Fibroblast of the aortic adventitia (primary cell): ENCODE data around the gene AKAP13. TPM values are rescaled to one million over a fixed set of nuclear protein-coding genes. Genes with fewer than 3 reads are reported as not detected.

Experiments used
- DNase-seq: peaks from one replicate; pipeline ENCODE4 v3.0.0-alpha.2; 2010; ENCODE audit warnings: low read depth
- H3K4me3 ChIP-seq: 2 replicates; pipeline ENCODE4 v1.5.1; 2011; ENCODE audit warnings: low read depth, mild to moderate bottlenecking, control low read depth, low read length, moderate library complexity
- total RNA-seq: library from RNA; depleted of rRNA; stranded (reverse); fragments of >200 nt; gene quantifications from 2 replicates; pipeline ENCODE4 v1.2.3, GENCODE V29; 2012; ENCODE audit warnings: low replicate concordance
- TF ChIP-seq, protein P1 (sequence below): IDR thresholded peaks from 2 replicates; pipeline ENCODE4 v1.5.1; 2011; ENCODE audit warnings: mild to moderate bottlenecking, low read length, control low read depth, inconsistent platforms; ENCODE audit not compliant: insufficient read depth

The AKAP13 gene
- total RNA-seq, 1 donor, result 89.9 TPM

DNA sequence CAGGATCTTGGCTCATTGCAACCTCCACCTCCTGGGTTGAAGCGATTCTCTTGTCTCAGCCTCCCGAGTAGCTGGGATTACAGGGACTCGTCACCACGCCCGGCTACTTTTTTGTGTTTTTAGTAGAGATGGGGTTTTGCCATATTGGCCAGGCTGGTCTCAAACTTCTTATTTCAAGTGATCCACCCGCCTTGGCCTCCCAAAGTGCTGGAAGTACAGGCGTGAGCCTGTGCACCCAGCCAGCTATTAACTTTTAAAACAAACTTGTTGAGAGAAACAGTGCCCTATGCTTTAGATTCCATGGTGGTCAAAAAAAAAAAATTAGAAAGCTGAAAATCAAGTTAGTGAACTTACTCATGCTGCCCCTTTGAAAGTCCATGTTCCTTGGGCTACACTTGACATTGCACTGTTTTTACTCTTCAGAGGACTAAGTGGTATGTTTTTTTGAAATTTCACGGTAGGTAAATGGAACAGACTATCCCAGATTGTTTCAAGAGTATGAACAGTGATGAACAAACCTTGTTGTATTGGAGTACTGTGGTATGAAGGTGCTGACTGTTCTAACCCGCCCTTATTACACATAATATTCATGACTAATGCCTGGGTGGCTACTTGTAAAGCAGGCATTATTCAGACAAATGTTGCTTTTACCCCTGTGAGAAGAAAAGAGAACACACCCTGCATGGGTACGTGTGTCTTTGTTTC is 207.5 kb downstream of the AKAP13 start:
- peak; percentile 73 for DNase-seq
- no peak overlapping the region for H3K4me3 ChIP-seq
- TF ChIP-seq, protein P1, sequence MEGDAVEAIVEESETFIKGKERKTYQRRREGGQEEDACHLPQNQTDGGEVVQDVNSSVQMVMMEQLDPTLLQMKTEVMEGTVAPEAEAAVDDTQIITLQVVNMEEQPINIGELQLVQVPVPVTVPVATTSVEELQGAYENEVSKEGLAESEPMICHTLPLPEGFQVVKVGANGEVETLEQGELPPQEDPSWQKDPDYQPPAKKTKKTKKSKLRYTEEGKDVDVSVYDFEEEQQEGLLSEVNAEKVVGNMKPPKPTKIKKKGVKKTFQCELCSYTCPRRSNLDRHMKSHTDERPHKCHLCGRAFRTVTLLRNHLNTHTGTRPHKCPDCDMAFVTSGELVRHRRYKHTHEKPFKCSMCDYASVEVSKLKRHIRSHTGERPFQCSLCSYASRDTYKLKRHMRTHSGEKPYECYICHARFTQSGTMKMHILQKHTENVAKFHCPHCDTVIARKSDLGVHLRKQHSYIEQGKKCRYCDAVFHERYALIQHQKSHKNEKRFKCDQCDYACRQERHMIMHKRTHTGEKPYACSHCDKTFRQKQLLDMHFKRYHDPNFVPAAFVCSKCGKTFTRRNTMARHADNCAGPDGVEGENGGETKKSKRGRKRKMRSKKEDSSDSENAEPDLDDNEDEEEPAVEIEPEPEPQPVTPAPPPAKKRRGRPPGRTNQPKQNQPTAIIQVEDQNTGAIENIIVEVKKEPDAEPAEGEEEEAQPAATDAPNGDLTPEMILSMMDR, result no peak

DNA sequence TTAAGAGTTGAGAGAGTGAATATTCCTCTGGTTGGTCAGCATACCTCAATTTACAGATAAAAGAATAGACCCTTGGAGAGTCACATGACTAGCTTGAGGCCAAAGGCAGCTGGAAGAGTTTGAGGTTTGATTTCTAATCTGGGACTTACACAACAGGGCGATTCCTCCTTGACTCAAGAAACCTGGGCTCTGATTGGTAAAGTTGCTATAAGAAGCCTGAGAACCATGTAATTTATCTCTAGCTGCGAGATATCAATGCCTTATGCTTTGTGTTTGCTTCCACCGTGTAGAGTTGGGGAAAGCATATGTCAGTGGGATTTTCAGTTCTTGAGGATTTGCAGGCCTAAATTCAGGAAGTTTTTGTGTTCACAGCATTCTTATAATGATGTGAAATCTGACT is 208.3 kb downstream of the AKAP13 start:
- no peak overlapping the region for H3K4me3 ChIP-seq
- peak; percentile 91 for DNase-seq
- TF ChIP-seq, protein P1, result no peak

DNA sequence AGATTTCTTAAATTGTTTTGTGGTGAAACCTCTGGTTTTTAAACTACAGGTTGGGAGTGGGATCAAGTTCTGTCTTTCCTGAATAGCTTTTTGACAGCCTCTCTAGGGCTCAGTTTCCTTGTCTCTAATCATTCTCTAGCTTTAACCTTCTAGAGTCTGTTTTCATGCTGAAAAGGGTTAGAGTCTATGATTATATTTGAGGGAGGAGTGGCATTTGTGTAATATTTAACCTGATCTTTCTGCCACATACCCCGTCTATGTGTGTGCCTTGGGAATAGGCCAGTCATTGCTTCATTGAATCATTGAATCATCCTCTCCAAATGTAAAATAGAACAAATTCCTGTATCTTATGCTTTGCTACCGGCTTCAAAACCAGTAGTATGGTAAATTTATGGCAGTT is 209.4 kb downstream of the AKAP13 start:
- DNase-seq, result peak; percentile 79
- TF ChIP-seq, protein P1, result no peak
- H3K4me3 ChIP-seq, result no peak overlapping the region

DNA sequence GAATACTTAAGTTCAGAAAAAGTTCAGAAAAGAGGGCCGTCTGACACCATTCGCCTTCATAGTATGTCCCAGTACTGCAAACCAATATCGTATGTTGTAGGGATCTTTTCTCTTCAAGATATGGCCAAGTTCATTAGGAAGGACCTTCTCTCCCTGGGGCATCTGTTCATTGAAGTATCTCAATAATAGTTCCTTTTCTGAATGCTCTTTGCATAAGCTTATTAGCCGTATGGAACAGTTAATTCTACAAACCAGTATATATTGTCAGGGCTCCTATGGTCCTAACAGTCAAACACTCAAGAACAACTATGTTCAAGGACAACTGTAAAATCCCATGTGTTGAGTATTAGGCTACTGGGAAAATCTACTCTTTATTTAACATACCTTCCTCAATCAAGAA is 211.2 kb downstream of the AKAP13 start:
- TF ChIP-seq, protein P1, result no peak
- DNase-seq, result no peak
- no peak overlapping the region for H3K4me3 ChIP-seq

DNA sequence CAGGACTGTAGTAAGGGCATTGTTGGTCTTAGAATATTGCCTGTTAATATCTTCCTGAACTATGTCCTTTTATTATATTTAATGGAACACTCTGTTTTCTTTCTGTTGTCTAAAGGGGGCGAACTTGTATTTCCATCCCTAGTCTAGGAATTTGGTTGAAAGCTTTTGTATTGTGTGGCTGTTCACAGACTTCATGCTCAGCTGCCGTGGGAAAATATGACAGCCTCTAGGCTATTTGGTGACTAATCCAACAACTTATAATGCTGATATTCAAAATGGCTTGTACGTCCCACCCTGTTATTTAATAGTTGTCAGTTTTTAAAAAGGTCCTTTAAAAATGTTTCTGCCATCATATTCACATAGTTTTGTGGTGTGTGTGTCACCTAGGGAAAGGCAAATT is 211.7 kb downstream of the AKAP13 start:
- no peak overlapping the region for H3K4me3 ChIP-seq
- peak; percentile 90 for DNase-seq
- TF ChIP-seq, protein P1, result peak; percentile 45

DNA sequence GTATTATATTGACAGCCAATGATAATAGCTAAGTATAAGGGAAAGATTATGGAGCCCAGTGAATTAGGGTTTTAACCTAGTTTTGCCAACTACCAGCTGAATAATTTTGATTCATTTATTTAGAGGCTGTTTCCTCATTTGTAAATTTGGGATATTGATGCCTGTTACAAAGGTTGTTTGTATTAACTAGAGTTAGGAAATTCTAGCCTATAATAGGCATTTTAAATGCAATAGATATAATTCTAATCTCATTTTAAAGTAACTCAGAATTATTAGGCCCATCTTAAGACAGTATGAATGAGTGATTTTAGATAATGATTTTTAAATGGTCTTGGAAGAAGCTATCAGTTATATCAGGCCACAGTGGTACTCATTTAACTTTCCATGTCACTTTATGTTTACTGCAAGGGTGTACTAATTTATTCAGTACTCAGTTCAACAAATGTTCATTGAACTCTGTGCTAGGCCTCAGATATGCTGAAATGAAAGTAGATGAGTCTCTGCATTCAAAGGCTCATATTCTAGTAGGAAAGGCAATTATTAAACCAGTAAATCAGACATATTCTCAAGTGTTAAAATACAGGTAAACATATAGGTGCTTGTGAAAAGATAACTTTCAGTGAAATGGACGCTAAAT is 213.5 kb downstream of the AKAP13 start:
- H3K4me3 ChIP-seq, result no peak overlapping the region
- TF ChIP-seq, protein P1, result no peak
- no peak for DNase-seq
